HepG2 (cell line): ENCODE measurements around the gene CTSZ. TPM values are rescaled to one million over a fixed set of nuclear protein-coding genes. Genes with fewer than 3 reads are reported as not detected.
A peak's percentile ranks its signal among the peaks of the same experiment; 100 is the strongest.
"Not testable (repeated sequence)": the region's sequence is repeated elsewhere in the genome, so short reads cannot be mapped to it uniquely, and the experiment has no call there.

ENCODE experiments used
- ATAC-seq: fragments of 200-7000 bp; cut with Tn5 transposase; 3 replicates; pipeline ENCODE4 v1.9.1; 2020; ENCODE audit warnings: mild to moderate bottlenecking, moderate library complexity
- BruUV-seq: library from RNA; stranded (reverse); fragments of 400-500 nt; replicated peaks from 2 replicates; lab custom pipeline; 2021; lab: Mats Ljungman, UMichigan
- CTCF ChIA-PET: fragments of 300-600 bp; formaldehyde crosslinking; extraction: SDS; loops from one replicate; lab custom pipeline; 2021; ENCODE audit warnings: low total read pairs, inconsistent platforms, low intra/inter-chr PET ratio; lab: Yijun Ruan, JAX
- POLR2A ChIA-PET: fragments of 350-600 bp; sonication (Branson Sonifier 250); formaldehyde crosslinking; loops from one replicate; lab custom pipeline; 2020; ENCODE audit warnings: antibody characterized with exemption, inconsistent platforms; lab: Yijun Ruan, JAX
- DNase-seq: peaks from one replicate; pipeline ENCODE4 v3.0.0-alpha.2; 2015; ENCODE audit warnings: low spot score
- FAIRE-seq: peaks from 3 replicates; lab custom pipeline; 2011; peaks lifted over from hg19 to GRCh38; lab: Jason Lieb, UNC
- H2AFZ ChIP-seq: one replicate; pipeline ENCODE4 v1.6.1; 2011; ENCODE audit warnings: low read length, inconsistent platforms
- H3K27ac ChIP-seq: fragments of 300-600 bp; 3 replicates; pipeline ENCODE4 v1.8.0; 2011; ENCODE audit warnings: mixed run types, mild to moderate bottlenecking, mixed read lengths, low read length, inconsistent platforms; ENCODE audit not compliant: insufficient read depth; ENCODE audit errors: extremely low read length
- H3K27me3 ChIP-seq, 2 experiments: fragments of 200-600 bp in 1 of 2; 2 replicates in 1 of 2; 3 replicates in 1 of 2; pipeline versions ENCODE4 v1.6.0 to v1.8.0; 2011; ENCODE audit warnings: low read length in 2 of 2, mild to moderate bottlenecking in 2 of 2, moderate library complexity in 2 of 2, inconsistent platforms in 1 of 2; ENCODE audit not compliant: insufficient read depth in 2 of 2, control insufficient read depth in 1 of 2
- H3K36me3 ChIP-seq, 2 experiments: fragments of 200-600 bp in 1 of 2; replicated peaks in 1 of 2; 2 replicates in 1 of 2; 3 replicates in 1 of 2; pipeline versions ENCODE4 v1.5.1 to v1.8.0; 2011; ENCODE audit warnings: low read length in 2 of 2, inconsistent platforms in 1 of 2; ENCODE audit not compliant: insufficient read depth in 2 of 2, control insufficient read depth in 1 of 2
- H3K4me1 ChIP-seq: 2 replicates; pipeline ENCODE4 v1.5.1; 2012; ENCODE audit warnings: low read length, inconsistent platforms; ENCODE audit not compliant: insufficient read depth
- H3K4me2 ChIP-seq: 2 replicates; pipeline ENCODE4 v1.6.0; 2011; ENCODE audit warnings: low read depth, low read length, inconsistent platforms
- H3K4me3 ChIP-seq, 3 experiments: fragments of 200-600 bp in 1 of 3; sonication (generic), shearing (Covaris generic) in 1 of 3; replicated peaks in 1 of 3; 2 replicates each; pipeline ENCODE4 v1.5.1; 2011 to 2016; ENCODE audit warnings: low read length in 3 of 3, inconsistent platforms in 2 of 3, low read depth in 2 of 3, mild to moderate bottlenecking in 2 of 3, control low read depth in 1 of 3, mixed read lengths in 1 of 3; ENCODE audit not compliant: insufficient read depth in 1 of 3
- H3K79me2 ChIP-seq: one replicate; pipeline ENCODE4 v1.6.1; 2011; ENCODE audit warnings: low read length, inconsistent platforms; ENCODE audit not compliant: insufficient read depth
- H3K9ac ChIP-seq: 2 replicates; pipeline ENCODE4 v1.6.0; 2011; ENCODE audit warnings: mild to moderate bottlenecking, low read depth, low read length, inconsistent platforms; ENCODE audit not compliant: insufficient read depth
- H3K9me3 ChIP-seq: 2 replicates; pipeline ENCODE4 v1.5.1; 2012; ENCODE audit warnings: mild to moderate bottlenecking, low read length
- H4K20me1 ChIP-seq: 2 replicates; pipeline ENCODE4 v1.6.0; 2011; ENCODE audit warnings: inconsistent platforms, mild to moderate bottlenecking, low read length, moderate library complexity; ENCODE audit not compliant: insufficient read depth
- PITX1 ChIP-seq: sonication (generic); formaldehyde crosslinking; IDR thresholded peaks from 2 replicates; pipeline ENCODE4 v1.5.1; 2020; ENCODE audit warnings: mild to moderate bottlenecking, missing genetic modification reagents
- SAFB2 ChIP-seq: sonication (generic); formaldehyde crosslinking; IDR thresholded peaks from 2 replicates; pipeline ENCODE4 v1.5.1; 2020; ENCODE audit warnings: missing genetic modification reagents, low read depth, mild to moderate bottlenecking, borderline replicate concordance
- TCF12 ChIP-seq, 2 experiments: fragments of 450-650 bp in 1 of 2; sonication (generic) in 1 of 2; formaldehyde crosslinking in 1 of 2; IDR thresholded peaks; 2 replicates each; pipeline versions ENCODE4 v1.6.1 to v1.8.0; 2017 to 2022; ENCODE audit warnings: antibody characterized with exemption in 1 of 2, mild to moderate bottlenecking in 1 of 2, missing genetic modification reagents in 1 of 2, moderate library complexity in 1 of 2
- ZBTB37 ChIP-seq: sonication (generic); formaldehyde crosslinking; IDR thresholded peaks from 2 replicates; pipeline ENCODE4 v1.4.0; 2020; ENCODE audit warnings: mild to moderate bottlenecking, missing genetic modification reagents
- ZBTB38 ChIP-seq: sonication (generic); formaldehyde crosslinking; IDR thresholded peaks from 2 replicates; pipeline ENCODE4 v1.5.1; 2020; ENCODE audit warnings: mild to moderate bottlenecking, missing genetic modification reagents
- ZNF383 ChIP-seq: sonication (generic); formaldehyde crosslinking; IDR thresholded peaks from 2 replicates; pipeline ENCODE4 v1.4.0; 2020; ENCODE audit warnings: missing genetic modification reagents, mild to moderate bottlenecking, borderline replicate concordance
- ZNF607 ChIP-seq: sonication (generic); formaldehyde crosslinking; IDR thresholded peaks from 2 replicates; pipeline ENCODE4 v1.5.1; 2020; ENCODE audit warnings: missing genetic modification reagents, mild to moderate bottlenecking, borderline replicate concordance
- WGBS: methylation state at CpG from one replicate; pipeline ENCODE4 v1.1.6; 2017; ENCODE audit warnings: low lambda C conversion rate; 5-methylcytosine and 5-hydroxymethylcytosine counted together
- in situ Hi-C: cut with HindIII; loops from 2 replicates; pipeline ENCODE4 v1.10.0; 2017; ENCODE audit warnings: low pct_unique_long_range_greater_than_20kb; ENCODE audit not compliant: extremely low pct_ligation_motif_present
- intact Hi-C: fragments of 100-400 bp; cut with micrococcal nuclease; formaldehyde crosslinking; loops from one replicate; pipeline ENCODE4 v1.10.0; 2022; ENCODE audit not compliant: unreplicated experiment
- polyA plus RNA-seq, 8 experiments: library from polyadenylated mRNA; depleted of rRNA in 3 of 8; stranded (reverse) in 7 of 8; unstranded in 1 of 8; fragments of >200 nt; fragmentation: Illumina TruSeq in 4 of 8; extraction: Trizol in 4 of 8; gene quantifications; 2 replicates each; pipeline versions ENCODE4 v1.2.1 to v1.2.3, GENCODE V29; 2011 to 2016; ENCODE audit warnings: low read depth in 4 of 8, missing spikeins in 1 of 8, mixed read lengths in 1 of 8; ENCODE audit not compliant: insufficient read depth in 1 of 8
- total RNA-seq, 5 experiments: library from RNA; depleted of rRNA; stranded (reverse); fragments of >200 nt; fragmentation: Illumina TruSeq; extraction: Trizol; gene quantifications; 2 replicates each; pipeline ENCODE4 v1.2.3, GENCODE V29; 2016; ENCODE audit warnings: low read depth in 1 of 5

CTSZ gene
- total and polyA plus RNA-seq, 2 of the 13 experiments (the other 11 are each of a cell fraction or from before 2014, with no cell fraction given), result 0.33 TPM; not detected in 1

GRCh38 chr20:58983115-58983468, 24.0 kb downstream of the CTSZ start:
- H3K9ac ChIP-seq; CTCF ChIA-PET; DNase-seq; H3K9me3 ChIP-seq; FAIRE-seq; H2AFZ ChIP-seq; BruUV-seq; H3K27ac ChIP-seq; ATAC-seq; H3K4me3 ChIP-seq; H3K27me3 ChIP-seq; TF ChIP-seq TCF12 (IDR thresholded peaks at IDR 0.05): not testable (repeated sequence)
- peak overlapping the region; percentile 87 for H3K4me2 ChIP-seq
- in situ Hi-C loops (loop anchor here (5.0 kb wide), 1 partner anchor 91 kb away; no protein-coding TSS in a partner anchor), intact Hi-C loops (loop anchor here (5.0 kb wide), 2 partner anchors 34 to 91 kb away; partner anchors contain the start of gene TUBB1)
- TF ChIP-seq ZNF607 (CRISPR knock-in tag) (0 out of 2 replicates have a peak, but pooled peaks have one; percentile 40), TCF12 (CRISPR knock-in tag; IDR thresholded peaks at IDR 0.05) (0 out of 2 replicates have a peak, but pooled peaks have one; percentile 31), SAFB2 (0 out of 2 replicates have a peak, but pooled peaks have one; percentile 35), PITX1 (0 out of 2 replicates have a peak, but pooled peaks have one; percentile 10), ZBTB37 (CRISPR knock-in tag) (0 out of 2 replicates have a peak, but pooled peaks have one; percentile 4), ZNF383 (CRISPR knock-in tag) (0 out of 2 replicates have a peak, but pooled peaks have one; percentile 59), ZBTB38 (0 out of 2 replicates have a peak, but pooled peaks have one; percentile 22)
- peaks cover 75% of the 10 kb centered on the region for H3K4me1 ChIP-seq
- POLR2A ChIA-PET, result interaction anchor here (1.9 to 6.7 kb wide), 5 partner anchors 10 to 50 kb away, joined by 5 to 68 read pairs (median 10); partner anchors contain the start of gene ATP5F1E
- peaks cover 19 to 30% of the 10 kb centered on the region in 2 experiments for H3K36me3 ChIP-seq
- 95% methylated on average over 12 of the region's 12 CpGs for WGBS
- peaks cover 49% of the 10 kb centered on the region for H3K79me2 ChIP-seq
- H4K20me1 ChIP-seq, result peaks cover 21% of the 10 kb centered on the region
